MM.1S (cell line): ENCODE results near the gene PELI3.

ENCODE experiments used
- EZH2 ChIP-seq: fragments of 300-600 bp; sonication (generic); optimal IDR thresholded peaks from 2 replicates; pipeline ENCODE3; 2017; ENCODE audit warnings: low read depth, mild to moderate bottlenecking, antibody characterized with exemption, low read length, mixed read lengths
- TF ChIP-seq, protein P1 (sequence below): fragments of 300-600 bp; sonication (generic); IDR thresholded peaks from 2 replicates; pipeline ENCODE4 v1.5.1; 2016; ENCODE audit warnings: antibody characterized with exemption, low read length, mixed read lengths

- TF ChIP-seq EZH2: no peak
- TF ChIP-seq, protein P1, sequence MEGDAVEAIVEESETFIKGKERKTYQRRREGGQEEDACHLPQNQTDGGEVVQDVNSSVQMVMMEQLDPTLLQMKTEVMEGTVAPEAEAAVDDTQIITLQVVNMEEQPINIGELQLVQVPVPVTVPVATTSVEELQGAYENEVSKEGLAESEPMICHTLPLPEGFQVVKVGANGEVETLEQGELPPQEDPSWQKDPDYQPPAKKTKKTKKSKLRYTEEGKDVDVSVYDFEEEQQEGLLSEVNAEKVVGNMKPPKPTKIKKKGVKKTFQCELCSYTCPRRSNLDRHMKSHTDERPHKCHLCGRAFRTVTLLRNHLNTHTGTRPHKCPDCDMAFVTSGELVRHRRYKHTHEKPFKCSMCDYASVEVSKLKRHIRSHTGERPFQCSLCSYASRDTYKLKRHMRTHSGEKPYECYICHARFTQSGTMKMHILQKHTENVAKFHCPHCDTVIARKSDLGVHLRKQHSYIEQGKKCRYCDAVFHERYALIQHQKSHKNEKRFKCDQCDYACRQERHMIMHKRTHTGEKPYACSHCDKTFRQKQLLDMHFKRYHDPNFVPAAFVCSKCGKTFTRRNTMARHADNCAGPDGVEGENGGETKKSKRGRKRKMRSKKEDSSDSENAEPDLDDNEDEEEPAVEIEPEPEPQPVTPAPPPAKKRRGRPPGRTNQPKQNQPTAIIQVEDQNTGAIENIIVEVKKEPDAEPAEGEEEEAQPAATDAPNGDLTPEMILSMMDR: no peak
Measured at GRCh38 chr11:66471142-66471541, 4.4 kb downstream of the PELI3 start.
